ENCODE results near the gene MEGF9. TPM values are rescaled to one million over a fixed set of nuclear protein-coding genes. Genes with fewer than 3 reads are reported as not detected.

The MEGF9 gene
- total and polyA plus RNA-seq, 2 donors = 3.5 to 3.7 TPM

DNA sequence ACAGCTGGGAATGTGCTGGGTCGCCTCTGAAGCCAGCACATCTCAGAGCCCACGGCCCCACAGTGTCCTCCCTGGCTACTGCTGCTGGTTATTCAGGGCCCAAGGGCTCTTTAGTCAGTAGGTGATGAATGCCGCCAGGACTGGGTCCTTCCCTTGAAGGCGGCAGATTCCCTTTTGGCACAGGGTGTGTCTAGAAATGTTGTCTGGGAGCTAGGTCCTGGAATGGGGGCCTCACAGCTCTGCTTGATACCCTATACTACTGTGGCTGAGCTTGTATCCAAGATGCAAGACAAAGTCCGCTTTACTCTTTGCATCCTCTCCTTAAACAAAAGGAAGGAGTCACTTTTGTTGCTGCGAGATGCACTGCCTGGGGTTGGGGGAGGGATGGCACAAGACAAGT lies 33.1 kb downstream of the MEGF9 start:
- Histone ChIP-seq H3K36me3 (ENCODE audit: control insufficient read depth in 2 of 2, insufficient read depth in 2 of 2, low read length in 1 of 2) (no peaks in the 10 kb centered on the region), H3K9me3 (ENCODE audit: control insufficient read depth in 2 of 2, insufficient read depth in 1 of 2, low read length in 1 of 2) (no peaks in the 10 kb centered on the region), H3K4me3 (ENCODE audit: low read length in 2 of 2) (no peak overlapping the region), H3K27me3 (ENCODE audit: control insufficient read depth in 2 of 2, insufficient read depth in 1 of 2, low read length in 1 of 2) (no peaks in the 10 kb centered on the region), H3K4me1 (ENCODE audit: control insufficient read depth in 2 of 2, insufficient read depth in 2 of 2, low read length in 2 of 2) (no peaks in the 10 kb centered on the region), H3K27ac (ENCODE audit: low read depth in 1 of 2, low read length in 1 of 2) (no peak overlapping the region)
- WGBS = over 99% methylated on average over 6 of the region's 6 CpGs
- DNase-seq (ENCODE audit: low read depth in 6 of 9, low spot score in 9 of 9) = no peak

DNA sequence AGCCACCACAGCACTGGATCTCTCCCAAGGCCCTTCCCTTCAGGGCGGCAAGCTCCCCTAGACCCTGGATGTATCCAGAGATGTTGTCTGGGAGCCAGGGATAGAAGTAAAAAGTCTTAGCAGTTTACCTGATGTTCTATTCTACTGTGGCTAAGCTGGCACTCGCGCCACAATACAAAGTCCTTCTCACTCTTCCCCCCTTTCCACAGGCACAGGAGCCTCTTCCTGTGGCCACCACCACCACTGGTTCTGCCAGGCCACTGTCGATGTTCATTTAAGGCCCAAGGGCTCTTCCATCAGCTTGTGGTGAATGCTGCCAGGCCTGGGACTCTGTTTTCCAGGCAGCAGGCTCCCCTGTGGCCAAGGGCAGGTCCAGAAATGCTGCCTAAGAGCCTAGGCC lies 33.7 kb downstream of the MEGF9 start:
- Histone ChIP-seq H3K4me1 (ENCODE audit: control insufficient read depth in 2 of 2, insufficient read depth in 2 of 2, low read length in 2 of 2) (no peaks in the 10 kb centered on the region), H3K27me3 (ENCODE audit: control insufficient read depth in 2 of 2, insufficient read depth in 1 of 2, low read length in 1 of 2) (no peaks in the 10 kb centered on the region), H3K36me3 (ENCODE audit: control insufficient read depth in 2 of 2, insufficient read depth in 2 of 2, low read length in 1 of 2) (no peaks in the 10 kb centered on the region), H3K4me3 (ENCODE audit: low read length in 2 of 2) (no peak overlapping the region), H3K27ac (ENCODE audit: low read depth in 1 of 2, low read length in 1 of 2) (no peak overlapping the region), H3K9me3 (ENCODE audit: control insufficient read depth in 2 of 2, insufficient read depth in 1 of 2, low read length in 1 of 2) (no peaks in the 10 kb centered on the region)
- DNase-seq (ENCODE audit: low read depth in 6 of 9, low spot score in 9 of 9) = no peak
- WGBS = 94% methylated on average over 4 of the region's 4 CpGs

- no peak overlapping the region for H3K27ac ChIP-seq (ENCODE audit: low read depth in 1 of 2, low read length in 1 of 2)
- WGBS = 96% methylated on average over 4 of the region's 4 CpGs
- H3K4me1 ChIP-seq (ENCODE audit: control insufficient read depth in 2 of 2, insufficient read depth in 2 of 2, low read length in 2 of 2) = no peaks in the 10 kb centered on the region
- H3K9me3 ChIP-seq (ENCODE audit: control insufficient read depth in 2 of 2, insufficient read depth in 1 of 2, low read length in 1 of 2) = no peaks in the 10 kb centered on the region
- no peak for DNase-seq (ENCODE audit: low read depth in 6 of 9, low spot score in 9 of 9)
- no peak overlapping the region for H3K4me3 ChIP-seq (ENCODE audit: low read length in 2 of 2)
- H3K36me3 ChIP-seq (ENCODE audit: control insufficient read depth in 2 of 2, insufficient read depth in 2 of 2, low read length in 1 of 2) = no peaks in the 10 kb centered on the region
- no peaks in the 10 kb centered on the region for H3K27me3 ChIP-seq (ENCODE audit: control insufficient read depth in 2 of 2, insufficient read depth in 1 of 2, low read length in 1 of 2)
Measured at GRCh38 chr9:120680161-120680560, 34.1 kb downstream of the MEGF9 start.

GRCh38 chr9:120677965-120678364 lies 36.3 kb downstream of the MEGF9 start:
- 97% methylated on average over 1 of the region's 1 CpG for WGBS
- no peaks in the 10 kb centered on the region for H3K36me3 ChIP-seq (ENCODE audit: control insufficient read depth in 2 of 2, insufficient read depth in 2 of 2, low read length in 1 of 2)
- DNase-seq (ENCODE audit: low read depth in 6 of 9, low spot score in 9 of 9) = no peak
- no peak overlapping the region for H3K27ac ChIP-seq (ENCODE audit: low read depth in 1 of 2, low read length in 1 of 2)
- no peaks in the 10 kb centered on the region for H3K27me3 ChIP-seq (ENCODE audit: control insufficient read depth in 2 of 2, insufficient read depth in 1 of 2, low read length in 1 of 2)
- no peak overlapping the region for H3K4me3 ChIP-seq (ENCODE audit: low read length in 2 of 2)
- H3K4me1 ChIP-seq (ENCODE audit: control insufficient read depth in 2 of 2, insufficient read depth in 2 of 2, low read length in 2 of 2) = no peaks in the 10 kb centered on the region
- no peaks in the 10 kb centered on the region for H3K9me3 ChIP-seq (ENCODE audit: control insufficient read depth in 2 of 2, insufficient read depth in 1 of 2, low read length in 1 of 2)

DNA sequence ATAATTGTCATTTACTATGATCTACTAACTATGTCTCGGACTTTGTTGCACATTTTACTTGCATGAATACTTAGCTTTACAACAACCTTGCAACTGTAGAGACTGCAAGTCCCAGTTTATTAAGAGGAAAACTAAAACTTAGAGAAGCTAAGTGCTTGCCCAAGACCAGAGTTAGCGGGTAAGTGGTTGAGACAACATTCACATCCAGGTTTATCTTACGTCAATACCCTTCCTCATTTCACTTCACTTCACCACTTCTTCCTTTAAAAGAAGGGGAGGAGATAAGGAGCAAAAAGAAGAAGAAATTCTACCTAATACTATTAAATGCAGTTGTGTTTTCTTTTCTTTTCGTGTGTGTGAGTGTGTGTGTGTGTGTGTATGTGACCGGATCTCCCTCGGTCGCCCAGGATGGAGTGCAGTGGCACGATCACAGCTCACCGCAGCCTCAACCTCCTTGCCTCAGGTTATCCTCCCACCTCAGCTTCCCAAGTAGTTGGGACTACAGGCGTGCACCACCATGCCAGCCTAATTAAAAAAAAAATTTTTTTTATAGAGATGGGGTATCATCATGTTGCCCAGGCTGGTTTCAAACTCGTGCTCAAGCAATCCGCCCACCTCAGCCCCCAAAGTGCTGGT lies 37.4 kb downstream of the MEGF9 start:
- Histone ChIP-seq H3K27ac (ENCODE audit: low read depth in 1 of 2, low read length in 1 of 2) (no peak overlapping the region), H3K4me1 (ENCODE audit: control insufficient read depth in 2 of 2, insufficient read depth in 2 of 2, low read length in 2 of 2) (no peaks in the 10 kb centered on the region), H3K27me3 (ENCODE audit: control insufficient read depth in 2 of 2, insufficient read depth in 1 of 2, low read length in 1 of 2) (no peaks in the 10 kb centered on the region), H3K4me3 (ENCODE audit: low read length in 2 of 2) (no peak overlapping the region), H3K36me3 (ENCODE audit: control insufficient read depth in 2 of 2, insufficient read depth in 2 of 2, low read length in 1 of 2) (no peaks in the 10 kb centered on the region), H3K9me3 (ENCODE audit: control insufficient read depth in 2 of 2, insufficient read depth in 1 of 2, low read length in 1 of 2) (no peaks in the 10 kb centered on the region)
- WGBS = 95% methylated on average over 12 of the region's 12 CpGs
- DNase-seq (ENCODE audit: low read depth in 6 of 9, low spot score in 9 of 9) = no peak

DNA sequence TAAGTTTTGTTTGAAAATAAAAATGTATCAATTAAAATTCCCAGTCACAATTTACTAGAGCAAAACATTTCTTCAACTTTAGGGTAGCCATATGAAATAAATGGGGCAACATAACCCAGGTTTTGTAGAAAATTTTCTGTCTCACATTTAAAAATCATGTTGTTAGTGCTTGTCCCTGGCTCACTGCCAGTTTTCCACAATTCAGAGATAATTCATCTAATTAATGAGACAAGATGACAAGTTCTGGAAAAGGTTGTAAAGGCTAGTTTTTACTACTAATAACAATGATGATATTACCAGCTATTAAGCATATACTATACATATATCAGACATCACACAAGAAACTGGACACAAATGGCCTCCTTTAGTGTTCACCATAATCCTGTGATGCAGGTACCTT lies 45.9 kb downstream of the MEGF9 start:
- H3K27ac ChIP-seq (ENCODE audit: low read depth in 1 of 2, low read length in 1 of 2) = no peak overlapping the region
- H3K4me1 ChIP-seq (ENCODE audit: control insufficient read depth in 2 of 2, insufficient read depth in 2 of 2, low read length in 2 of 2) = no peaks in the 10 kb centered on the region
- no peak overlapping the region for H3K4me3 ChIP-seq (ENCODE audit: low read length in 2 of 2)
- no peaks in the 10 kb centered on the region for H3K36me3 ChIP-seq (ENCODE audit: control insufficient read depth in 2 of 2, insufficient read depth in 2 of 2, low read length in 1 of 2)
- DNase-seq (ENCODE audit: low read depth in 6 of 9, low spot score in 9 of 9) = no peak
- no peaks in the 10 kb centered on the region for H3K9me3 ChIP-seq (ENCODE audit: control insufficient read depth in 2 of 2, insufficient read depth in 1 of 2, low read length in 1 of 2)
- H3K27me3 ChIP-seq (ENCODE audit: control insufficient read depth in 2 of 2, insufficient read depth in 1 of 2, low read length in 1 of 2) = no peaks in the 10 kb centered on the region

DNA sequence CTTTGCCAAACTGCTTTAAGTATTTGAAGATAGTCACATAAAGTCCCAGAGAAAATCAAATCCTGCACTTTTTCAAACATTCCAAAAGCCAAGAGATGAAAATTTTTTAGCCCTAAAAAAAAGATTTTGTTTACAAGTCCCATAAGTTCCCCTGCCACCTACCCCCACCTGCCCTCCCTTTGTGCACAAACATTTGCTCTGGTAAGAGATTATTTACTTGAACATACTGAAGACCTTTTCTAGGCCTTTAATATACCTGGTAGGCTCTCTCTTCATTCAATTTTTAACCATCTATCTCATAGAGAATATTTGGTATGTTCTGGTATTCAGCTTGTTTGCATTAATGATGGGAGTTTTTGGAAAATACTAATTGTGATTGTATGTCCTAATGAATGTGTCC lies 50.3 kb downstream of the MEGF9 start:
- no peak for DNase-seq (ENCODE audit: low read depth in 6 of 9, low spot score in 9 of 9)
- Histone ChIP-seq H3K4me3 (ENCODE audit: low read length in 2 of 2) (no peak overlapping the region), H3K27me3 (ENCODE audit: control insufficient read depth in 2 of 2, insufficient read depth in 1 of 2, low read length in 1 of 2) (no peaks in the 10 kb centered on the region), H3K36me3 (ENCODE audit: control insufficient read depth in 2 of 2, insufficient read depth in 2 of 2, low read length in 1 of 2) (no peaks in the 10 kb centered on the region), H3K4me1 (ENCODE audit: control insufficient read depth in 2 of 2, insufficient read depth in 2 of 2, low read length in 2 of 2) (no peaks in the 10 kb centered on the region), H3K9me3 (ENCODE audit: control insufficient read depth in 2 of 2, insufficient read depth in 1 of 2, low read length in 1 of 2) (no peaks in the 10 kb centered on the region), H3K27ac (ENCODE audit: low read depth in 1 of 2, low read length in 1 of 2) (no peak overlapping the region)

DNA sequence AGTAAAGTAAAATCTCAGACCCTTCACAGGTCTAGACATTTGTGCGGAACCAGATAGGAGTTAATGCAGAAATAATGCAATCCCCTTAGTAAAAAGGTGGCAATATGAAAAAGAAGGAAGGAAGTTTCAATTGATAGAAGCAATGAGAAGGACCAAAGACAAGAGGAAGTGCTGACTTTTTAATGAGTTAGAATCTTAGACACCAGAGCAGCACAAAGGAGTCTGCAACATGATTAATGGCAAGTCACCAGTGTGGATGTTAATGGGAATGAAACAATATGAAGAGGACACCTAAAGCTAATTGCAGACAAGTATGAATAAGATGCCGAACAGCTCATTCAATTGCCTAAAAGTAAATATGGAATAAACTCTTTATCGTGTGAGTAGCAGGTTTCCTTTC lies 50.9 kb downstream of the MEGF9 start:
- no peak for DNase-seq (ENCODE audit: low read depth in 6 of 9, low spot score in 9 of 9)
- H3K9me3 ChIP-seq (ENCODE audit: control insufficient read depth in 2 of 2, insufficient read depth in 1 of 2, low read length in 1 of 2) = no peaks in the 10 kb centered on the region
- H3K27me3 ChIP-seq (ENCODE audit: control insufficient read depth in 2 of 2, insufficient read depth in 1 of 2, low read length in 1 of 2) = no peaks in the 10 kb centered on the region
- H3K27ac ChIP-seq (ENCODE audit: low read depth in 1 of 2, low read length in 1 of 2) = no peak overlapping the region
- no peaks in the 10 kb centered on the region for H3K36me3 ChIP-seq (ENCODE audit: control insufficient read depth in 2 of 2, insufficient read depth in 2 of 2, low read length in 1 of 2)
- no peaks in the 10 kb centered on the region for H3K4me1 ChIP-seq (ENCODE audit: control insufficient read depth in 2 of 2, insufficient read depth in 2 of 2, low read length in 2 of 2)
- H3K4me3 ChIP-seq (ENCODE audit: low read length in 2 of 2) = no peak overlapping the region
- WGBS = 87% methylated on average over 3 of the region's 3 CpGs

DNA sequence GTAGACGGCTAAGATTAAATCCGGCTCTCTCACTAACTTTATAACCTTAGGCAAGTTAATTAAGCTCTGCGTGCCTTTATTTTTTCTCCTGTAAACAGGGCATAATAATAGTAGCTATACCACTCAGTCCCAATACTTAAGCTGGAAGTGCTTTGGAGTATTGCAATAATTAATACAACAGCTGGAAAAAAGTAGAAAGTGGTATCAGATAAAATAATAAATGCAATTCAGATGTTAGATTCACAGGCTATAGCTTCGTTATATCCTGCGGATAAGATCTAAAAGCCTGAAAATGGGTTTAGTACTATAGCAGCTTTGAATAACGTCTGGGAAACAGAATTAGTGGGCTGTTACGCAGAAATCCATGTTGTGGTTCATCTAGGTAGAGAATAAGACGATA lies 51.8 kb downstream of the MEGF9 start:
- no peak for DNase-seq (ENCODE audit: low read depth in 6 of 9, low spot score in 9 of 9)
- Histone ChIP-seq H3K27ac (ENCODE audit: low read depth in 1 of 2, low read length in 1 of 2) (no peak overlapping the region), H3K36me3 (ENCODE audit: control insufficient read depth in 2 of 2, insufficient read depth in 2 of 2, low read length in 1 of 2) (no peaks in the 10 kb centered on the region), H3K4me1 (ENCODE audit: control insufficient read depth in 2 of 2, insufficient read depth in 2 of 2, low read length in 2 of 2) (no peaks in the 10 kb centered on the region), H3K9me3 (ENCODE audit: control insufficient read depth in 2 of 2, insufficient read depth in 1 of 2, low read length in 1 of 2) (no peaks in the 10 kb centered on the region), H3K4me3 (ENCODE audit: low read length in 2 of 2) (no peak overlapping the region), H3K27me3 (ENCODE audit: control insufficient read depth in 2 of 2, insufficient read depth in 1 of 2, low read length in 1 of 2) (no peaks in the 10 kb centered on the region)
- WGBS = 92% methylated on average over 8 of the region's 8 CpGs

DNA sequence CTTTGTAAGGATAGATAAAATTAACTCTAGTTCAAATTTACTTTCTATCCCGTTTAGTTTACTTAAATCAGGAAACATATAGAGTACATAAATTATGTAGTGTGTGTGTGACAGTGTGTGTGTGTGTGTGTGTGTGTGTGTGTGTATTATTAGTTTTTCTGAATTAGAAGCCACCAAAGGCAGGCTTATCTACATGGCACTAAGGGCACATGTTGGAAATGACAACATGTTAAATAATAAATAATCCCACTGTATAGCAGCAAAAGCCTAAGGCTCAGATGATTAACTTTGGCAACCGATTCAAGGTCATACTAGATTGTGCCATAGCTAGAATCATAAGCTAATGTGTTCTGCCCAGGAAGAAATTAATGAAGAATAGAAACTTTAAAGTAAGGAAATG lies 54.6 kb downstream of the MEGF9 start:
- no peak overlapping the region for H3K4me3 ChIP-seq (ENCODE audit: low read length in 2 of 2)
- H3K27ac ChIP-seq (ENCODE audit: low read depth in 1 of 2, low read length in 1 of 2) = no peak overlapping the region
- no peaks in the 10 kb centered on the region for H3K27me3 ChIP-seq (ENCODE audit: control insufficient read depth in 2 of 2, insufficient read depth in 1 of 2, low read length in 1 of 2)
- no peaks in the 10 kb centered on the region for H3K36me3 ChIP-seq (ENCODE audit: control insufficient read depth in 2 of 2, insufficient read depth in 2 of 2, low read length in 1 of 2)
- DNase-seq (ENCODE audit: low read depth in 6 of 9, low spot score in 9 of 9) = no peak
- 87% methylated on average over 2 of the region's 2 CpGs for WGBS
- no peaks in the 10 kb centered on the region for H3K9me3 ChIP-seq (ENCODE audit: control insufficient read depth in 2 of 2, insufficient read depth in 1 of 2, low read length in 1 of 2)
- H3K4me1 ChIP-seq (ENCODE audit: control insufficient read depth in 2 of 2, insufficient read depth in 2 of 2, low read length in 2 of 2) = no peaks in the 10 kb centered on the region

All from thymus (tissue), 11 donors.